Measurements from ENCODE around the gene TBX21. TPM values are rescaled to one million over a fixed set of nuclear protein-coding genes. Genes with fewer than 3 reads are reported as not detected.
A peak's percentile ranks its signal among the peaks of the same experiment; 100 is the strongest.

Gene TBX21
- total RNA-seq, 2 donors from 2014 or later: 27.9 to 45.5 TPM

GRCh38 chr17:47702391-47702995 is 30.5 kb upstream of the TBX21 start:
- no peaks in the 10 kb centered on the region for H3K9me3 Mint-ChIP-seq
- no peaks in the 10 kb centered on the region for H3K27me3 Mint-ChIP-seq (ENCODE audit: low read depth)
- H3K36me3 Mint-ChIP-seq (ENCODE audit: insufficient read depth in 2 of 2): peaks cover 0 to 2% of the 10 kb centered on the region in 2 donors
- ATAC-seq (replicated peaks in 1 of 2) (no peak), DNase-seq (no peak)
- peak overlapping the region; percentile 78 for H3K27ac Mint-ChIP-seq
- H3K4me1 Mint-ChIP-seq (ENCODE audit: low read depth): peaks cover 90% of the 10 kb centered on the region
- peak overlapping the region; percentile 21 to 60 for H3K4me3 Mint-ChIP-seq

- peaks cover 0 to 2% of the 10 kb centered on the region in 2 donors for H3K36me3 Mint-ChIP-seq (ENCODE audit: insufficient read depth in 2 of 2)
- H3K27ac Mint-ChIP-seq: peak overlapping the region; percentile 98
- no peaks in the 10 kb centered on the region for H3K9me3 Mint-ChIP-seq
- DNase-seq: peak; percentile 64 to 66
- peak overlapping the region; percentile 79 to 86 for H3K4me3 Mint-ChIP-seq
- no peaks in the 10 kb centered on the region for H3K27me3 Mint-ChIP-seq (ENCODE audit: low read depth)
- H3K4me1 Mint-ChIP-seq (ENCODE audit: low read depth): peaks cover 88% of the 10 kb centered on the region
- peak; percentile 11 to 17 for ATAC-seq (replicated peaks in 1 of 2)
Measured at GRCh38 chr17:47703191-47703591, 29.8 kb upstream of the TBX21 start.

- Mint-ChIP-seq H3K27me3 (ENCODE audit: low read depth) (no peaks in the 10 kb centered on the region), H3K9me3 (no peaks in the 10 kb centered on the region), H3K4me3 (peak overlapping the region; percentile 79 to 86), H3K4me1 (ENCODE audit: low read depth) (peaks cover 83% of the 10 kb centered on the region), H3K36me3 (ENCODE audit: insufficient read depth in 2 of 2) (peaks cover 0 to 1% of the 10 kb centered on the region in 2 donors), H3K27ac (peak overlapping the region; percentile 98)
- DNase-seq (no peak), ATAC-seq (replicated peaks in 1 of 2) (no peak)
Measured at GRCh38 chr17:47703671-47704070, 29.4 kb upstream of the TBX21 start.

- ATAC-seq (replicated peaks in 1 of 2) (peak in 1 of 2 donors; percentile 6), DNase-seq (peak in 1 of 2 donors; percentile 61)
- Mint-ChIP-seq H3K4me3 (peak overlapping the region; percentile 79 to 86), H3K9me3 (no peaks in the 10 kb centered on the region), H3K27ac (peak overlapping the region; percentile 98), H3K36me3 (ENCODE audit: insufficient read depth in 2 of 2) (no peaks in the 10 kb centered on the region), H3K4me1 (ENCODE audit: low read depth) (peaks cover 79% of the 10 kb centered on the region), H3K27me3 (ENCODE audit: low read depth) (no peaks in the 10 kb centered on the region)
Measured at GRCh38 chr17:47704116-47704515, 28.9 kb upstream of the TBX21 start.

- H3K36me3 Mint-ChIP-seq (ENCODE audit: insufficient read depth in 2 of 2): no peaks in the 10 kb centered on the region
- no peak for ATAC-seq (replicated peaks in 1 of 2)
- peak overlapping the region; percentile 79 to 86 for H3K4me3 Mint-ChIP-seq
- no peak for DNase-seq
- H3K27ac Mint-ChIP-seq: peak overlapping the region; percentile 98
- H3K4me1 Mint-ChIP-seq (ENCODE audit: low read depth): peaks cover 73% of the 10 kb centered on the region
- no peaks in the 10 kb centered on the region for H3K9me3 Mint-ChIP-seq
- H3K27me3 Mint-ChIP-seq (ENCODE audit: low read depth): no peaks in the 10 kb centered on the region
Measured at GRCh38 chr17:47704736-47705135, 28.3 kb upstream of the TBX21 start.

GRCh38 chr17:47705536-47706530 is 27.2 kb upstream of the TBX21 start:
- Mint-ChIP-seq H3K4me1 (ENCODE audit: low read depth) (peaks cover 71% of the 10 kb centered on the region), H3K4me3 (peak overlapping the region; percentile 79 to 86), H3K36me3 (ENCODE audit: insufficient read depth in 2 of 2) (peaks cover 0 to 3% of the 10 kb centered on the region in 2 donors), H3K27me3 (ENCODE audit: low read depth) (no peaks in the 10 kb centered on the region), H3K9me3 (no peaks in the 10 kb centered on the region), H3K27ac (peak overlapping the region; percentile 98)
- ATAC-seq (replicated peaks in 1 of 2) (peak; percentile 61 to 63), DNase-seq (peak; percentile 68 to 77)

GRCh38 chr17:47707056-47707804 is 25.8 kb upstream of the TBX21 start:
- no peaks in the 10 kb centered on the region for H3K9me3 Mint-ChIP-seq
- peak overlapping the region; percentile 79 to 86 for H3K4me3 Mint-ChIP-seq
- peaks cover 0 to 3% of the 10 kb centered on the region in 2 donors for H3K36me3 Mint-ChIP-seq (ENCODE audit: insufficient read depth in 2 of 2)
- peaks cover 72% of the 10 kb centered on the region for H3K4me1 Mint-ChIP-seq (ENCODE audit: low read depth)
- H3K27ac Mint-ChIP-seq: peak overlapping the region; percentile 98
- ATAC-seq (replicated peaks in 1 of 2): no peak
- DNase-seq: no peak
- no peaks in the 10 kb centered on the region for H3K27me3 Mint-ChIP-seq (ENCODE audit: low read depth)

GRCh38 chr17:47707884-47708283 is 25.2 kb upstream of the TBX21 start:
- Mint-ChIP-seq H3K4me1 (ENCODE audit: low read depth) (peaks cover 66% of the 10 kb centered on the region), H3K27me3 (ENCODE audit: low read depth) (no peaks in the 10 kb centered on the region), H3K9me3 (no peaks in the 10 kb centered on the region), H3K36me3 (ENCODE audit: insufficient read depth in 2 of 2) (peaks cover 0 to 3% of the 10 kb centered on the region in 2 donors), H3K4me3 (no peak overlapping the region), H3K27ac (no peak overlapping the region)
- DNase-seq (no peak), ATAC-seq (replicated peaks in 1 of 2) (no peak)

GRCh38 chr17:47708312-47708863 is 24.6 kb upstream of the TBX21 start:
- H3K4me1 Mint-ChIP-seq (ENCODE audit: low read depth): peaks cover 61% of the 10 kb centered on the region
- no peaks in the 10 kb centered on the region for H3K9me3 Mint-ChIP-seq
- no peak for DNase-seq
- H3K27me3 Mint-ChIP-seq (ENCODE audit: low read depth): no peaks in the 10 kb centered on the region
- H3K4me3 Mint-ChIP-seq: no peak overlapping the region
- H3K27ac Mint-ChIP-seq: no peak overlapping the region
- H3K36me3 Mint-ChIP-seq (ENCODE audit: insufficient read depth in 2 of 2): peaks cover 0 to 3% of the 10 kb centered on the region in 2 donors
- ATAC-seq (replicated peaks in 1 of 2): no peak

GRCh38 chr17:47708864-47709541 is 24.0 kb upstream of the TBX21 start:
- Mint-ChIP-seq H3K27me3 (ENCODE audit: low read depth) (no peaks in the 10 kb centered on the region), H3K36me3 (ENCODE audit: insufficient read depth in 2 of 2) (peaks cover 0 to 3% of the 10 kb centered on the region in 2 donors), H3K27ac (no peak overlapping the region), H3K9me3 (no peaks in the 10 kb centered on the region), H3K4me1 (ENCODE audit: low read depth) (peaks cover 55% of the 10 kb centered on the region), H3K4me3 (no peak overlapping the region)
- no peak for ATAC-seq (replicated peaks in 1 of 2)
- no peak for DNase-seq

GRCh38 chr17:47709594-47709993 is 23.4 kb upstream of the TBX21 start:
- no peak overlapping the region for H3K4me3 Mint-ChIP-seq
- DNase-seq: no peak
- H3K27ac Mint-ChIP-seq: no peak overlapping the region
- H3K27me3 Mint-ChIP-seq (ENCODE audit: low read depth): no peaks in the 10 kb centered on the region
- no peaks in the 10 kb centered on the region for H3K9me3 Mint-ChIP-seq
- H3K36me3 Mint-ChIP-seq (ENCODE audit: insufficient read depth in 2 of 2): peaks cover 0 to 3% of the 10 kb centered on the region in 2 donors
- peaks cover 49% of the 10 kb centered on the region for H3K4me1 Mint-ChIP-seq (ENCODE audit: low read depth)
- no peak for ATAC-seq (replicated peaks in 1 of 2)
